22Rv1 (cell line): ENCODE measurements around the gene EOMES.

Source experiments
- CTCF ChIP-seq: fragments of 450-650 bp; IDR thresholded peaks from 2 replicates; pipeline ENCODE4 v1.5.1; 2017; ENCODE audit warnings: mild to moderate bottlenecking
- ZFX ChIP-seq: fragments of 450-650 bp; IDR thresholded peaks from 2 replicates; pipeline ENCODE4 v1.6.1; 2017; ENCODE audit warnings: antibody characterized with exemption, borderline replicate concordance

- TF ChIP-seq CTCF (peak; percentile 85), ZFX (no peak)
These were observed 40.8 kb downstream of the EOMES start for GRCh38 chr3:27681249-27681748.
